GM18505 (cell line): ENCODE measurements around the gene B3GNT8.

Source experiments
- ATAC-seq: cut with Tn5 transposase; IDR thresholded peaks from one replicate; pipeline ENCODE4 v1.9.1; 2021; ENCODE audit not compliant: unreplicated experiment
- POLR2A ChIP-seq: IDR thresholded peaks from 4 replicates; pipeline ENCODE4 v1.6.1; 2011; ENCODE audit warnings: borderline replicate concordance; ENCODE audit not compliant: insufficient read depth, insufficient read length; ENCODE audit errors: extremely low read depth

B3GNT8 gene

GRCh38 chr19:41431426-41432386 lies 4.5 kb upstream of the B3GNT8 start:
- no peak for ATAC-seq
- TF ChIP-seq POLR2A, result no peak

GRCh38 chr19:41430922-41431321 lies 3.7 kb upstream of the B3GNT8 start:
- no peak for TF ChIP-seq POLR2A
- no peak for ATAC-seq

GRCh38 chr19:41428481-41428859 lies 1.3 kb upstream of the B3GNT8 start:
- no peak for ATAC-seq
- no peak for TF ChIP-seq POLR2A

GRCh38 chr19:41427647-41428480 lies 690 bp upstream of the B3GNT8 start:
- TF ChIP-seq POLR2A, result no peak
- ATAC-seq, result no peak

- no peak for TF ChIP-seq POLR2A
- no peak for ATAC-seq
Measured at GRCh38 chr19:41426116-41426841, 895 bp downstream of the B3GNT8 start.

GRCh38 chr19:41425174-41426115 lies 1.7 kb downstream of the B3GNT8 start:
- TF ChIP-seq POLR2A, result no peak
- ATAC-seq, result no peak

GRCh38 chr19:41424335-41425173 lies 2.6 kb downstream of the B3GNT8 start:
- ATAC-seq, result no peak
- no peak for TF ChIP-seq POLR2A

GRCh38 chr19:41422955-41423354 lies 4.2 kb downstream of the B3GNT8 start:
- TF ChIP-seq POLR2A, result no peak
- ATAC-seq, result no peak

- ATAC-seq, result no peak
- TF ChIP-seq POLR2A, result no peak
Measured at GRCh38 chr19:41422456-41422855, 4.7 kb downstream of the B3GNT8 start.

- no peak for TF ChIP-seq POLR2A
- ATAC-seq, result no peak
Measured at GRCh38 chr19:41421973-41422372, 5.2 kb downstream of the B3GNT8 start.

- no peak for ATAC-seq
- TF ChIP-seq POLR2A, result no peak
Measured at GRCh38 chr19:41421314-41421713, 5.9 kb downstream of the B3GNT8 start.

GRCh38 chr19:41420101-41420880 lies 6.9 kb downstream of the B3GNT8 start:
- TF ChIP-seq POLR2A, result no peak
- ATAC-seq, result no peak
